K562 (cell line): ENCODE results near the gene AGFG2. TPM values are rescaled to one million over a fixed set of nuclear protein-coding genes. Genes with fewer than 3 reads are reported as not detected.

Experiments used
- CHD2 ChIP-seq: IDR thresholded peaks from 2 replicates; pipeline ENCODE4 v1.6.1; 2011; ENCODE audit warnings: low read depth, low read length
- DNMT1 ChIP-seq: fragments of 450-650 bp; IDR thresholded peaks from 2 replicates; pipeline ENCODE4 v1.6.1; 2016; ENCODE audit warnings: antibody characterized with exemption, mild to moderate bottlenecking
- E2F6 ChIP-seq, 2 experiments: IDR thresholded peaks; 2 replicates each; pipeline ENCODE4 v1.6.1; 2011; ENCODE audit warnings: borderline replicate concordance in 1 of 2, control low read depth in 1 of 2, low read depth in 1 of 2, low read length in 1 of 2, mild to moderate bottlenecking in 1 of 2, mixed read lengths in 1 of 2, moderate library complexity in 1 of 2; ENCODE audit not compliant: insufficient read depth in 1 of 2, insufficient read length in 1 of 2, poor library complexity in 1 of 2, severe bottlenecking in 1 of 2; ENCODE audit errors: extremely low read depth in 1 of 2
- HNRNPUL1 ChIP-seq: fragments of 200-400 bp; formaldehyde crosslinking; IDR thresholded peaks from 2 replicates; pipeline ENCODE4 v1.6.1; 2017; ENCODE audit warnings: low read length
- KLF6 ChIP-seq: fragments of 250-450 bp; sonication (Bioruptor Pico); IDR thresholded peaks from 2 replicates; pipeline ENCODE4 v1.4.0; 2020; ENCODE audit warnings: mild to moderate bottlenecking, moderate library complexity, borderline replicate concordance
- PHF20 ChIP-seq: fragments of 450-650 bp; IDR thresholded peaks from 2 replicates; pipeline ENCODE4 v1.6.1; 2018; ENCODE audit not compliant: partially characterized antibody
- PHF8 ChIP-seq: fragments of 200-600 bp; sonication (generic); IDR thresholded peaks from 2 replicates; pipeline ENCODE4 v1.6.1; 2012; ENCODE audit warnings: mixed run types, mild to moderate bottlenecking, inconsistent platforms, low read length, moderate library complexity, borderline replicate concordance
- SMARCC2 ChIP-seq: fragments of 450-650 bp; IDR thresholded peaks from 2 replicates; pipeline ENCODE4 v1.6.1; 2017; ENCODE audit warnings: antibody characterized with exemption, moderate library complexity, mild to moderate bottlenecking, low read depth
- TBP ChIP-seq: optimal IDR thresholded peaks from 2 replicates; pipeline ENCODE3; 2011; ENCODE audit warnings: low read depth, low read length, improper control_type of control experiment
- TGIF2 ChIP-seq: sonication (generic); formaldehyde crosslinking; IDR thresholded peaks from 2 replicates; pipeline ENCODE4 v1.8.1; 2022; ENCODE audit warnings: mild to moderate bottlenecking, missing genetic modification reagents, moderate library complexity
- TSHZ1 ChIP-seq: fragments of 250-450 bp; sonication (Bioruptor Pico); IDR thresholded peaks from 2 replicates; pipeline ENCODE4 v1.4.0; 2020; ENCODE audit warnings: mild to moderate bottlenecking, moderate library complexity
- XRCC4 ChIP-seq: IDR thresholded peaks from one replicate; pipeline ENCODE4 v1.6.1; 2011; ENCODE audit not compliant: insufficient read depth, insufficient read length; ENCODE audit errors: extremely low read depth
- ZC3H8 ChIP-seq: fragments of 450-650 bp; IDR thresholded peaks from 2 replicates; pipeline ENCODE4 v1.6.1; 2017
- ZFX ChIP-seq: sonication (generic); formaldehyde crosslinking; IDR thresholded peaks from 2 replicates; pipeline ENCODE4 v1.8.0; 2022; ENCODE audit warnings: mild to moderate bottlenecking, missing genetic modification reagents, moderate library complexity
- ZNF165 ChIP-seq: fragments of 250-450 bp; sonication (Bioruptor Pico); IDR thresholded peaks from 2 replicates; pipeline ENCODE4 v1.4.0; 2020; ENCODE audit warnings: borderline replicate concordance
- ZNF395 ChIP-seq: fragments of 200-800 bp; sonication (Bioruptor generic); IDR thresholded peaks from 2 replicates; pipeline ENCODE4 v1.6.1; 2017; ENCODE audit warnings: missing genetic modification characterization, missing compliant biosample characterization
- ZNF592 ChIP-seq: fragments of 450-650 bp; IDR thresholded peaks from 2 replicates; pipeline ENCODE4 v1.6.1; 2017; ENCODE audit warnings: antibody characterized with exemption, mild to moderate bottlenecking
- ZNF785 ChIP-seq: fragments of 250-450 bp; sonication (Bioruptor Pico); IDR thresholded peaks from 2 replicates; pipeline ENCODE4 v1.4.0; 2020; ENCODE audit warnings: mild to moderate bottlenecking
- ZZZ3 ChIP-seq: fragments of 450-650 bp; IDR thresholded peaks from 2 replicates; pipeline ENCODE4 v1.6.1; 2016; ENCODE audit warnings: antibody characterized with exemption, mild to moderate bottlenecking, moderate library complexity
- polyA plus RNA-seq, 8 experiments: library from polyadenylated mRNA; depleted of rRNA in 4 of 8; stranded (reverse) in 5 of 8; unstranded in 3 of 8; fragments of >200 nt; fragmentation: Nextera tagmentation in 2 of 8; fragmentation: Illumina TruSeq in 1 of 8; extraction: Ambion mirVana in 2 of 8; extraction: Trizol in 1 of 8; gene quantifications; 2 replicates each; pipeline versions ENCODE4 v1.2.1 to v1.2.3, GENCODE V29; 2011 to 2014; ENCODE audit warnings: inconsistent platforms in 1 of 8, missing spikeins in 1 of 8
- total RNA-seq, 7 experiments: library from RNA; depleted of rRNA in 6 of 7; stranded (reverse); fragments of >200 nt in 6 of 7; fragmentation: Illumina TruSeq in 2 of 7; extraction: Trizol in 2 of 7; gene quantifications; 2 replicates each; pipeline versions ENCODE4 v1.2.1 to v1.2.3, GENCODE V29; 2011 to 2021; ENCODE audit warnings: low replicate concordance in 1 of 7

AGFG2 gene
- total and polyA plus RNA-seq, 9 of the 15 experiments (the other 6 are each of a cell fraction or from before 2014, with no cell fraction given), result 0.31 to 23.1 (median 6.5) TPM

- peak; percentile 7; the same call in 1 of the 2 replicates for TF ChIP-seq PHF8
- TF ChIP-seq SMARCC2, result no peak
- no peak for TF ChIP-seq DNMT1
- no peak for TF ChIP-seq ZNF165 (CRISPR knock-in tag)
- 0 out of 2 replicates have a peak, but pooled peaks have one; percentile 18 for TF ChIP-seq TGIF2 (CRISPR knock-in tag)
- TF ChIP-seq ZFX (CRISPR knock-in tag), result no peak; the same call in 1 of the 2 replicates
- TF ChIP-seq ZNF592, result no peak
- TF ChIP-seq TSHZ1 (CRISPR knock-in tag), result no peak
- TF ChIP-seq ZNF785 (CRISPR knock-in tag), result no peak
- TF ChIP-seq ZZZ3, result no peak
- no peak for TF ChIP-seq KLF6
- TF ChIP-seq CHD2, result no peak
- TF ChIP-seq ZC3H8, result no peak
- no peak for TF ChIP-seq TBP
- peak in 1 of 2 experiments; percentile 54 for TF ChIP-seq E2F6 (IDR thresholded peaks at IDR 0.05; ENCODE audit: borderline replicate concordance in 1 of 2, extremely low read depth in 1 of 2, insufficient read depth in 1 of 2, insufficient read length in 1 of 2, low read depth in 1 of 2, low read length in 1 of 2, poor library complexity in 1 of 2, severe bottlenecking in 1 of 2)
- peak; percentile 54; the same call in 1 of the 2 replicates for TF ChIP-seq ZNF395 (CRISPR knock-in tag)
- no peak for TF ChIP-seq HNRNPUL1
- peak; percentile 9 for TF ChIP-seq PHF20
- no peak for TF ChIP-seq XRCC4
Observed at GRCh38 chr7:100539436-100540006, 518 bp downstream of the AGFG2 start (continued).
